Melanocyte of skin (primary cell): ENCODE data around the gene ITGAE. TPM values are rescaled to one million over a fixed set of nuclear protein-coding genes. Genes with fewer than 3 reads are reported as not detected.

Source experiments
- total RNA-seq, 2 donors: library from RNA; depleted of rRNA; stranded (reverse); fragments of >200 nt; gene quantifications; 2 replicates each; pipeline ENCODE4 v1.2.3, GENCODE V29; 2012

ITGAE gene, protein sequence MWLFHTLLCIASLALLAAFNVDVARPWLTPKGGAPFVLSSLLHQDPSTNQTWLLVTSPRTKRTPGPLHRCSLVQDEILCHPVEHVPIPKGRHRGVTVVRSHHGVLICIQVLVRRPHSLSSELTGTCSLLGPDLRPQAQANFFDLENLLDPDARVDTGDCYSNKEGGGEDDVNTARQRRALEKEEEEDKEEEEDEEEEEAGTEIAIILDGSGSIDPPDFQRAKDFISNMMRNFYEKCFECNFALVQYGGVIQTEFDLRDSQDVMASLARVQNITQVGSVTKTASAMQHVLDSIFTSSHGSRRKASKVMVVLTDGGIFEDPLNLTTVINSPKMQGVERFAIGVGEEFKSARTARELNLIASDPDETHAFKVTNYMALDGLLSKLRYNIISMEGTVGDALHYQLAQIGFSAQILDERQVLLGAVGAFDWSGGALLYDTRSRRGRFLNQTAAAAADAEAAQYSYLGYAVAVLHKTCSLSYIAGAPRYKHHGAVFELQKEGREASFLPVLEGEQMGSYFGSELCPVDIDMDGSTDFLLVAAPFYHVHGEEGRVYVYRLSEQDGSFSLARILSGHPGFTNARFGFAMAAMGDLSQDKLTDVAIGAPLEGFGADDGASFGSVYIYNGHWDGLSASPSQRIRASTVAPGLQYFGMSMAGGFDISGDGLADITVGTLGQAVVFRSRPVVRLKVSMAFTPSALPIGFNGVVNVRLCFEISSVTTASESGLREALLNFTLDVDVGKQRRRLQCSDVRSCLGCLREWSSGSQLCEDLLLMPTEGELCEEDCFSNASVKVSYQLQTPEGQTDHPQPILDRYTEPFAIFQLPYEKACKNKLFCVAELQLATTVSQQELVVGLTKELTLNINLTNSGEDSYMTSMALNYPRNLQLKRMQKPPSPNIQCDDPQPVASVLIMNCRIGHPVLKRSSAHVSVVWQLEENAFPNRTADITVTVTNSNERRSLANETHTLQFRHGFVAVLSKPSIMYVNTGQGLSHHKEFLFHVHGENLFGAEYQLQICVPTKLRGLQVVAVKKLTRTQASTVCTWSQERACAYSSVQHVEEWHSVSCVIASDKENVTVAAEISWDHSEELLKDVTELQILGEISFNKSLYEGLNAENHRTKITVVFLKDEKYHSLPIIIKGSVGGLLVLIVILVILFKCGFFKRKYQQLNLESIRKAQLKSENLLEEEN
- total RNA-seq: 10 to 100 TPM in 1 of 2 donors, 1 to 10 TPM in 1; 10.0 to 24.3 TPM

DNA sequence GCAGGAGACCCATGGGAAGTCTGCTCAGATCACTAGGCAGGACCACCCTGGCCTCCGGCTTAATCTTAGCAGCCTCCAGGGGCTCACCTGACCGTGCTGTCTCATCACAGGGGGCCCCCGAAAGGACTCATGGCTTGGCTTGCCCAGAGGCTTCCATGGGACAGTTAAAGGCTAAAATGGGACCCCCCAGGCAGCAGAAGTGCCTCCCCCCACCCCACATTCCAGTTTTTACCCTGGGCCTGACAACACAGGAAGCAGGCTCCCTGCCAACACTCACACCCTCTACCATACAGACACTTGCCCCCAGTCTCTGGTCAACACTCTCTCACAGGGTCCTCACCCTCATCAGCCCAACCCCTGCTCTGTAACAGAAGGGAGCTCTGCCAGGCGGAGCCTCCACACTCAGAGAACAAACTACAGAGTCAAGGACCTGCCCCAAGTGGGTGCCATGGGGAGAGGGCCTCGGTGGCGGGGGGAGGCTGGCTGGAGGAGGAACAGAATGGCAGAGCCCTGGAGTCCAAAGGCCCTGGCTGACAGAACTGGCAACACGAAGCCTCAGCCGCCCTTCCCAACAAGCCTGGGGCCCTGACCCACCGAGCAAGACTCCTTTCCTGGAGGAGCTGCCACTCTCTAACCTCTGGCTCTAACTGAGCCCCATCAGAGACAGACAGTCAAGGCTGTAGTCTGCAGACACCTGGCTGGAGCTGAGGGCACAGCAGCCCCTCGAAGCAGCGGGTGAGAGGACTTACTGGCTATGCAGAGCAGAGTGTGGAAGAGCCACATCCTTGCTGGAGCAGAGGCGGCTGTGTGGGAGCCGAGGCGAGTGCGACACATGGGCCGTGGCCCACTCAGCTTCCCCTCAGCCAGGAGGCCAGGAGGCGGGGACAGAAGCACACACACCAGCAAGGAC lies at the start of gene ITGAE:
TSS of gene ITGAE (minus strand) at position 827 of the 910 bp plus-strand sequence. CDS start at position 783, 44 bp downstream.

DNA sequence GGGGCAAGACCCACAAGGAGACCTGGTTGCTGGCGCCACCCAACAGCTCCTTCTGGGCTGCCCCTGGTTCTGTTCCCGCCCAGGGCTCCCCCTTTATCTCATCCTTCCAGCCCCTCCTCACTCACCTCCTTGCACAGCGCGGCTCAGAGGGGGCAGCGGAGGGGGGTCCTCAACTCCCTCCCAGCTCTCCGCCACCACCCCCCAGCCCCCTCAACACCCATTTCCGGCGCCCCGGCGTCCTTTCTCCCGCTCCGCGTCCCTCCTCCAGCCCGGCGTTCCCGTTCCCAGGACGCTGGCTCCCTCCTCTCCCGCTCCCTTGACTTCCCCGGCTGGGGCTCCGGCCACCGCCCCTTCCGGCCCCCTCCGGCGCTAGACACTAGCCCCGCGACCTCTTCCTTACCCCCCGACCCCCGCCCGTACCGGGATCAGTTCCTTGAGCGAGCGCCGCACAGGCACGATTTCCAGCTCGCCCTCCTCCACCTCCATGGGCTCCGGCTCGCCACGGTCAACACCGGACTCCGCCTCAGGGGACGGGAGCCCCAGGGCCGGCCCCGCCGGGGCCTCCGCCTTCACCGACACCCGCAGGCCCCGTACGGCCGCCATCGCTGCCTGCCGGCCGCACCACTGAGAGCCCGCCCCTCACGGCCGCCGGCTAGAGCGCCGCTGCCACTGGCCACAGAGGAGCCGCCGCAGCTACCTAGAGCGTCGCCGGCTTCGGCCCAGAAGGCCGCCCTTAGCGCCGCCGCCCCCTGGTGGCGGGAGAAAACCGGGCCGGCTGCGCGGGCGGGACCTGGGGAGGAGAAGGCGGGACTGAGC lies 44.8 kb upstream of the ITGAE start, which contains the start of gene NCBP3:
TSS of gene NCBP3 (minus strand) at position 626 of the 816 bp plus-strand sequence. CDS start at position 603, 23 bp downstream.

DNA sequence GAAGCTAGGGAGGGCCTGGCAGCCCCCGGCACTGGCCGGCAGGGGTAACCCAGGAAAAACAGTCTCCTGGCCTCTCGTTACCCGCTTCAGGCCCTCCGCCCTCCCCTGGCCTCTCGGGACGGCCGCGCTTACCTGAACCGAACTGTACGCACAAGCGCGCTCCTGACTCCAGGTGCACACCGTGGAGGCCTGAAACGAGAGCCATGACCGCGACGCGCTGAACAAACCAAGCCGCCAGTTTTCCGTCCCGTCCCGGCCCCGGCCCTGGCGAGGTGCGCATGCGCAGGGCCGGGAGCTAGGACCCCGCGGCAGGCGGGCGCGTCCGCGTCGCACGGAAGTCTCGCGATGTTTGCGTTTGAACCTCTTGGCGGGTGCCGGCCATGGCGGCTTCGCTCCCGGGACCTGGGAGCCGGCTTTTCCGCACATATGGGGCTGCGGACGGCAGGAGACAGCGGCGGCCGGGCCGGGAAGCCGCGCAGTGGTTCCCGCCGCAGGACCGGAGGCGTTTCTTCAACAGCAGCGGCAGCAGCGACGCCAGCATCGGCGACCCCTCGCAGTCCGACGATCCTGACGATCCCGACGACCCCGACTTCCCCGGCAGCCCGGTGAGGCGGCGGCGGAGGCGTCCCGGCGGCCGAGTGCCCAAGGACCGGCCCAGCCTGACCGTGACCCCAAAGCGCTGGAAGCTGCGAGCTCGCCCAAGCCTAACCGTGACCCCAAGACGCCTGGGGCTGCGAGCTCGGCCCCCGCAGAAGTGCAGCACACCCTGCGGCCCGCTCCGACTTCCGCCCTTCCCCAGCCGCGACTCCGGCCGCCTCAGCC lies 77.2 kb downstream of the ITGAE start, which contains the start of gene HASPIN:
TSS of gene HASPIN (plus strand) at position 348 of the 822 bp plus-strand sequence. CDS start at position 381, 33 bp downstream.

DNA sequence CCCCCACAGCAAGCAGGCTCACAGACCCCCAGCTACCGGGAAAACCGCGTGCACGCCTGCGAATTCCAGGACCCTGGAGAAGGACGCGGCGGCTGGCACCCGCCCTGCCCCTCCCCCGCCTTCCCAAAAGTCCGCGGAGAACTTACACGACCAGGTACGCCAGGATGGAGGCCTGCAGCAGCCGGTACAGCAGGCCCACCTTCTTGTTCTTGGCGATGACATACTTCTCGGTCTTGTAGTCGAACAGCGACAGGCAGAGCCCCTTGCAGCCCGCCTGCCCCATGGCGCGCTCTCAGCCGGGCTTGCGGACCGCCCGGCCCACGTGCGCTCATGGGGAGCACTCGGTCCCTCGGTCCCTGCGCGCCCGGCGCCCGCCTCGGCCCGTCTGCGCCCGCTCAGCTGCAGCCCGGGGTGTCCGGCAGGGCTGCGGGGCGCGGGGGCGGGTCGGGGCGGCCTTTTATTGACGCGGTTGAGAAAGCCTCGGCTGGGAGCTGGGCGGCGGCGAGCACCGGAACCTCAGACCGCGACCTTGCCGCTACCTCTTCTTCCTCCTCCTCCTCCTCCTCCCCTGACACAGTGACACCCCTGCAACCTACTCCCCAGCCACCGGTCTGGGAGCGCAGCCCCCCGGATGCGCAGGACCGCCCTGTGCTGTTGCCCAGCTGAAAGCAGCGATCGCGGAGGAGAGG lies 105.1 kb downstream of the ITGAE start, which contains the start of gene P2RX5:
TSS of gene P2RX5 (minus strand) at position 433 of the 689 bp plus-strand sequence. CDS start at position 283, 150 bp downstream.

DNA sequence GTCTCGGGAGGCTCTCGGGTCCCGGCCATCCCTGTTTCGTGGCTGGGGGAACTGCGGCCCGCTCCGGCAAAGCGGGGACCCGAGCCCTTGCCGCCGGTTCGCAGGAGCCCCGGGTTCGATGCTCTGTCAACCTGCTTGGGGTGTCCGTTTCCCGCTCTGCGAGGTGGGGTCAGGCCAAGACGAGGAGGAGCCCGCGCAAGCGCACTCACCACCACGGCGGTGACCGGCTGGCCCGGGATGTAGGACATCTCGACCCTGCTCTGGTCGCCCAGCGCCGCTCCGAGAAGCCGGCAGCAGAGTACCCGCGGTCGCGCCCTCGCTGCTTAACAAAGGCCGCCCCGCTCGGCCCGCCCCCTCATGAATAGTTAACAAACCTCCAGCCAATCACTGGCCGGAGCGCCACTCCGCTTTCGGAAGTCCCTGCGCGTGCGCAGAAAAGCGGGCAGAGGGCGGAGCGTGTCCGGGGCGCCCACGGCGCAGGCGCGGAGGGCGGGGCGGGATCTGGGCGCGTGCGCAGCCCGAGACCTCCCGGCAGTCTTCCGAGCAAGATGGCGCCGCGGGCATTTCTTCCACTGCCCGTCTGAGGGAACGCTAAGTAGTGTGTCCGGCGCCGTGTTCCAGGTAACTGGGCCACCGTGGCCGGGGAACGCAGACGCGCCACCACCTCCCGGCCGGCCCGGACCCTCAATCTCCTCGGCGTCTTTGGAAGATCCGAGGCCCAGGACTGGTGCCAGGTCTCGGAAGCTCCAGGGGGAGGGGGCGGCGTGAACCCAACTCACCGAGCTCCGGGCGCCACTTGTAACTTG lies 132.5 kb downstream of the ITGAE start, which contains the start of the genes EMC6 and TAX1BP3:
TSS of gene EMC6 (plus strand) at position 534 of the 806 bp plus-strand sequence. CDS start 335 bp downstream, outside the sequence.
TSS of gene TAX1BP3 (minus strand) at position 300 of the 806 bp plus-strand sequence. CDS start at position 248, 52 bp downstream.

Other genes starting within 250 kb of the ITGAE start
- gene TRPV3, start 243.4 kb downstream of the ITGAE start, total RNA-seq: 1 to 10 TPM in 1 of 2 donors, under 1 TPM in 1; 0.34 to 1.3 TPM
- gene TRPV1, start 191.8 kb downstream of the ITGAE start, total RNA-seq: 1 to 10 TPM; 2.0 to 2.1 TPM
- 10 to 100 TPM; 12.7 to 13.3 TPM for gene SHPK, start 164.9 kb downstream of the ITGAE start, total RNA-seq
- 10 to 100 TPM; 39.6 to 52.3 TPM for gene CTNS, start 164.4 kb downstream of the ITGAE start, total RNA-seq
- gene TAX1BP3, start 132.6 kb downstream of the ITGAE start, total RNA-seq: 10 to 100 TPM; 71.2 to 74.3 TPM
- 10 to 100 TPM; 19.6 to 34.0 TPM for gene EMC6, start 132.4 kb downstream of the ITGAE start, total RNA-seq
- gene P2RX5, start 105.0 kb downstream of the ITGAE start, total RNA-seq: 1 to 10 TPM in 1 of 2 donors, under 1 TPM in 1; under 0.01 to 1.3 TPM
- 10 to 100 TPM in 1 of 2 donors, 1 to 10 TPM in 1; 7.6 to 21.6 TPM for gene HASPIN, start 77.3 kb downstream of the ITGAE start, total RNA-seq
- gene NCBP3, start 45.1 kb upstream of the ITGAE start, total RNA-seq: 10 to 100 TPM; 12.4 to 17.3 TPM
- gene CAMKK1, start 91.9 kb upstream of the ITGAE start, total RNA-seq: 1 to 10 TPM; 1.4 to 3.0 TPM
- gene P2RX1, start 115.3 kb upstream of the ITGAE start, total RNA-seq: not detected
- under 1 TPM; under 0.01 to 0.33 TPM for gene ATP2A3, start 163.2 kb upstream of the ITGAE start, total RNA-seq